ENCODE measurements around the gene ZNF547.

DNA sequence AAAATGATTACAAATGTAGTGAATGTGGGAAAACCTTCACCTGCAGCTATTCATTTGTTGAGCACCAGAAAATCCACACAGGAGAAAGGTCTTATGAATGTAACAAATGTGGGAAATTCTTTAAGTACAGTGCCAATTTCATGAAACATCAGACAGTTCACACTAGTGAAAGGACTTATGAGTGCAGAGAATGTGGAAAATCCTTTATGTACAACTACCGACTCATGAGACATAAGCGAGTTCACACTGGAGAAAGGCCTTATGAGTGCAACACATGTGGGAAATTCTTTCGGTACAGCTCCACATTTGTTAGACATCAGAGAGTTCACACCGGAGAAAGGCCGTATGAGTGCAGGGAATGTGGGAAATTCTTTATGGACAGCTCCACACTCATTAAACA, 35.5 kb downstream of the ZNF547 start:
- TF ChIP-seq, protein P1, sequence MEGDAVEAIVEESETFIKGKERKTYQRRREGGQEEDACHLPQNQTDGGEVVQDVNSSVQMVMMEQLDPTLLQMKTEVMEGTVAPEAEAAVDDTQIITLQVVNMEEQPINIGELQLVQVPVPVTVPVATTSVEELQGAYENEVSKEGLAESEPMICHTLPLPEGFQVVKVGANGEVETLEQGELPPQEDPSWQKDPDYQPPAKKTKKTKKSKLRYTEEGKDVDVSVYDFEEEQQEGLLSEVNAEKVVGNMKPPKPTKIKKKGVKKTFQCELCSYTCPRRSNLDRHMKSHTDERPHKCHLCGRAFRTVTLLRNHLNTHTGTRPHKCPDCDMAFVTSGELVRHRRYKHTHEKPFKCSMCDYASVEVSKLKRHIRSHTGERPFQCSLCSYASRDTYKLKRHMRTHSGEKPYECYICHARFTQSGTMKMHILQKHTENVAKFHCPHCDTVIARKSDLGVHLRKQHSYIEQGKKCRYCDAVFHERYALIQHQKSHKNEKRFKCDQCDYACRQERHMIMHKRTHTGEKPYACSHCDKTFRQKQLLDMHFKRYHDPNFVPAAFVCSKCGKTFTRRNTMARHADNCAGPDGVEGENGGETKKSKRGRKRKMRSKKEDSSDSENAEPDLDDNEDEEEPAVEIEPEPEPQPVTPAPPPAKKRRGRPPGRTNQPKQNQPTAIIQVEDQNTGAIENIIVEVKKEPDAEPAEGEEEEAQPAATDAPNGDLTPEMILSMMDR (IDR thresholded peaks at IDR 0.05; ENCODE audit: insufficient read depth, low read length, poor library complexity, severe bottlenecking), result no peak
- no peak for TF ChIP-seq EZH2phosphoT487 (conservative IDR thresholded peaks at IDR 0.05; ENCODE audit: low read length)
